ENCODE measurements around the gene MAST4. TPM values are rescaled to one million over a fixed set of nuclear protein-coding genes. Genes with fewer than 3 reads are reported as not detected.

Gene MAST4
- total and polyA plus RNA-seq, 2 of the 8 experiments (the other 6 are each of a cell fraction or from before 2014, with no cell fraction given): 1.5 to 2.6 TPM

- Histone ChIP-seq H3K4me2 (ENCODE audit: insufficient read depth in 1 of 2, low read depth in 2 of 2, low read length in 2 of 2) (no peak overlapping the region), H2BK20ac (ENCODE audit: low read length) (no peak overlapping the region), H2BK120ac (replicated peaks; ENCODE audit: low read depth, low read length) (no peak overlapping the region), H2AFZ (ENCODE audit: low read length) (no peak overlapping the region), H3K4ac (replicated peaks; ENCODE audit: insufficient read length, low read depth, low read length) (no peak overlapping the region), H3K9me3 (ENCODE audit: insufficient read depth in 2 of 2, low read depth in 1 of 2, low read length in 1 of 2) (no peaks in the 10 kb centered on the region), H3K27me3 (replicated peaks in 1 of 4; ENCODE audit: control insufficient read depth in 3 of 4, extremely low read depth in 1 of 4, insufficient read depth in 3 of 4, low read length in 3 of 4) (peaks cover 0 to 1% (median 0%) of the 10 kb centered on the region in 4 experiments; a peak in 1 of 7 replicates), H3K79me1 (ENCODE audit: low read depth, low read length) (no peaks in the 10 kb centered on the region), H3K23me2 (ENCODE audit: low read depth, low read length) (no peaks in the 10 kb centered on the region), H3K36me3 (ENCODE audit: control insufficient read depth in 2 of 4, insufficient read depth in 4 of 4, low read length in 3 of 4) (no peaks in the 10 kb centered on the region), H2BK15ac (ENCODE audit: low read length) (no peak overlapping the region), H2AK5ac (ENCODE audit: low read depth, low read length) (no peak overlapping the region), H2BK5ac (ENCODE audit: low read depth, low read length) (no peak overlapping the region), H4K5ac (ENCODE audit: insufficient read length, low read depth, low read length) (no peak overlapping the region), H4K8ac (ENCODE audit: extremely low read depth, insufficient read depth, low read length) (no peak overlapping the region), H3K9ac (replicated peaks in 1 of 4; ENCODE audit: extremely low read depth in 1 of 4, low read depth in 3 of 4, low read length in 3 of 4) (no peak overlapping the region), H3K4me3 (ENCODE audit: extremely low read depth in 1 of 4, insufficient read depth in 2 of 4, low read depth in 3 of 4, low read length in 4 of 4) (no peak overlapping the region), H3K79me2 (ENCODE audit: control insufficient read depth in 1 of 2, insufficient read depth in 2 of 2, low read length in 2 of 2) (no peaks in the 10 kb centered on the region), H3K23ac (ENCODE audit: insufficient read length) (no peak overlapping the region), H3K56ac (replicated peaks; ENCODE audit: insufficient read length, low read depth, low read length) (no peak overlapping the region), H3K18ac (ENCODE audit: extremely low read depth, low read length) (no peak overlapping the region), H3K4me1 (replicated peaks in 1 of 4; ENCODE audit: control insufficient read depth in 3 of 4, insufficient read depth in 4 of 4, low read length in 3 of 4) (peaks cover 0 to 9% (median 0%) of the 10 kb centered on the region in 4 experiments; a peak in 3 of 7 replicates), H4K91ac (replicated peaks; ENCODE audit: insufficient read length, low read length) (no peak overlapping the region), H3K14ac (ENCODE audit: insufficient read length) (no peak overlapping the region), H4K20me1 (replicated peaks in 1 of 2; ENCODE audit: control insufficient read depth in 1 of 2, insufficient read depth in 2 of 2, low read length in 2 of 2) (peaks cover 0 to 2% of the 10 kb centered on the region in 2 experiments), H2BK12ac (ENCODE audit: low read depth, low read length) (no peak overlapping the region), H3K27ac (ENCODE audit: low read depth, low read length) (no peak overlapping the region)
- no peak for DNase-seq (ENCODE audit: low read depth in 1 of 2, low spot score in 2 of 2)
- 95% methylated on average over 2 of the region's 2 CpGs; no CpG with 5 or more reads in 1 of the 2 experiments for WGBS, 2 experiments (ENCODE audit: extremely low coverage in 1 of 2, insufficient coverage in 1 of 2, insufficient read length in 1 of 2, insufficient replicate concordance in 2 of 2, low coverage in 1 of 2, low lambda C conversion rate in 2 of 2, missing lambda C conversion rate in 1 of 2)
- FAIRE-seq: no peak
- POLR2A ChIA-PET (ENCODE audit: partially characterized antibody): no interaction called here
- CTCF ChIA-PET (ENCODE audit: partially characterized antibody): no interaction called here
- TF ChIP-seq SAP30 (IDR thresholded peaks at IDR 0.05; ENCODE audit: insufficient read depth, insufficient replicate concordance, low read length): no peak
- TF ChIP-seq E2F6 (IDR thresholded peaks at IDR 0.05): no peak
- TF ChIP-seq CEBPB (IDR thresholded peaks at IDR 0.05; ENCODE audit: low read depth, low read length): no peak
- no peak for TF ChIP-seq HDAC2 (IDR thresholded peaks at IDR 0.05; ENCODE audit: borderline replicate concordance in 1 of 2, low read depth in 2 of 2, low read length in 2 of 2)
- no peak for TF ChIP-seq RXRA (IDR thresholded peaks at IDR 0.05; ENCODE audit: insufficient read depth, low read depth, low read length)
- no peak for TF ChIP-seq POU5F1 (IDR thresholded peaks at IDR 0.05; ENCODE audit: low read depth, low read length)
- TF ChIP-seq USF2 (IDR thresholded peaks at IDR 0.05; ENCODE audit: low read length): no peak
- no peak for TF ChIP-seq SRF (IDR thresholded peaks at IDR 0.05; ENCODE audit: low read depth, low read length)
- TF ChIP-seq TAF7 (optimal IDR thresholded peaks at IDR 0.05; ENCODE audit: borderline replicate concordance, low read depth, low read length): no peak
- TF ChIP-seq GTF2F1 (IDR thresholded peaks at IDR 0.05; ENCODE audit: borderline replicate concordance, low read depth, low read length): no peak
Measured at GRCh38 chr5:67030289-67031056, 434.3 kb downstream of the MAST4 start.

Data from H1 (cell line).